CD14-positive monocyte (primary cell): Measurements from ENCODE around the gene RILPL1. TPM values are rescaled to one million over a fixed set of nuclear protein-coding genes. Genes with fewer than 3 reads are reported as not detected.

Experiments
- DNase-seq, 3 donors: peaks; one replicate each; pipeline ENCODE4 v3.0.0-alpha.2; 2011 to 2022
- H2AFZ ChIP-seq: 2 replicates; pipeline ENCODE4 v1.6.0; 2012; ENCODE audit warnings: mild to moderate bottlenecking, low read depth, low read length, inconsistent platforms; ENCODE audit not compliant: insufficient read depth, poor library complexity, severe bottlenecking
- H3K27ac ChIP-seq, 2 donors: 1 replicate in 1 of 2; 2 replicates in 1 of 2; pipeline ENCODE4 v1.5.1; 2012 to 2013; ENCODE audit warnings: low read length in 2 of 2, control low read depth in 1 of 2, inconsistent platforms in 1 of 2, low read depth in 1 of 2, mild to moderate bottlenecking in 1 of 2
- H3K27me3 ChIP-seq, 2 donors: one replicate each; pipeline versions ENCODE4 v1.6.0 to v1.6.1; 2011 to 2013; ENCODE audit warnings: low read length in 2 of 2; ENCODE audit not compliant: control insufficient read depth in 2 of 2, insufficient read depth in 2 of 2
- H3K36me3 ChIP-seq, 2 donors: replicated peaks in 1 of 2; 1 replicate in 1 of 2; 2 replicates in 1 of 2; pipeline versions ENCODE4 v1.5.1 to v1.6.1; 2012 to 2013; ENCODE audit warnings: low read length in 2 of 2, control low read depth in 1 of 2, inconsistent platforms in 1 of 2, mild to moderate bottlenecking in 1 of 2; ENCODE audit not compliant: insufficient read depth in 2 of 2, control insufficient read depth in 1 of 2
- H3K4me1 ChIP-seq, 2 donors: 1 replicate in 1 of 2; 2 replicates in 1 of 2; pipeline versions ENCODE4 v1.5.1 to v1.6.1; 2012 to 2013; ENCODE audit warnings: low read length in 2 of 2, control low read depth in 1 of 2, inconsistent platforms in 1 of 2, mild to moderate bottlenecking in 1 of 2, moderate library complexity in 1 of 2; ENCODE audit not compliant: insufficient read depth in 2 of 2, control insufficient read depth in 1 of 2
- H3K4me2 ChIP-seq: replicated peaks from 2 replicates; pipeline ENCODE3; 2012; ENCODE audit warnings: low read length, moderate library complexity, mild to moderate bottlenecking; ENCODE audit not compliant: poor library complexity, severe bottlenecking; ENCODE audit errors: extremely low read depth
- H3K4me3 ChIP-seq, 3 experiments: fragments of 200-600 bp in 1 of 3; sonication (generic) in 1 of 3; replicated peaks in 1 of 3; 1 replicate in 2 of 3; 2 replicates in 1 of 3; pipeline ENCODE4 v1.5.1; 2011 to 2013; ENCODE audit warnings: low read length in 3 of 3, mild to moderate bottlenecking in 3 of 3, control low read depth in 2 of 3, low read depth in 2 of 3, inconsistent platforms in 1 of 3, moderate library complexity in 1 of 3
- H3K79me2 ChIP-seq: 2 replicates; pipeline ENCODE4 v1.6.0; 2012; ENCODE audit warnings: mild to moderate bottlenecking, control low read depth, inconsistent platforms, low read length, moderate library complexity; ENCODE audit not compliant: insufficient read depth
- H3K9ac ChIP-seq: 2 replicates; pipeline ENCODE4 v1.6.0; 2017; ENCODE audit warnings: low read length, mild to moderate bottlenecking; ENCODE audit not compliant: insufficient read depth, poor library complexity, severe bottlenecking
- H3K9me3 ChIP-seq, 2 donors: replicated peaks in 1 of 2; 1 replicate in 1 of 2; 2 replicates in 1 of 2; pipeline versions ENCODE4 v1.5.1 to v1.6.1; 2012 to 2013; ENCODE audit warnings: low read length in 2 of 2, control low read depth in 1 of 2; ENCODE audit not compliant: control insufficient read depth in 1 of 2, insufficient read depth in 1 of 2
- H4K20me1 ChIP-seq: 2 replicates; pipeline ENCODE4 v1.6.0; 2012; ENCODE audit warnings: mild to moderate bottlenecking, low read length, control low read depth, moderate library complexity; ENCODE audit not compliant: insufficient read depth
- H3K27ac Mint-ChIP-seq, 7 donors: one replicate each; pipeline ENCODE4 v1.8.0; 2020; ENCODE audit warnings: mild to moderate bottlenecking in 7 of 7, mixed read lengths in 7 of 7, moderate library complexity in 6 of 7, inconsistent platforms in 2 of 7
- H3K27me3 Mint-ChIP-seq, 3 donors: one replicate each; pipeline ENCODE4 v1.8.0; 2021 to 2022; ENCODE audit warnings: low read depth in 3 of 3, mild to moderate bottlenecking in 3 of 3, mixed read lengths in 3 of 3, moderate library complexity in 3 of 3, inconsistent platforms in 1 of 3
- H3K36me3 Mint-ChIP-seq, 2 donors: one replicate each; pipeline ENCODE4 v1.8.0; 2020; ENCODE audit warnings: mixed read lengths in 2 of 2, inconsistent platforms in 1 of 2, mild to moderate bottlenecking in 1 of 2
- H3K4me1 Mint-ChIP-seq: one replicate; pipeline ENCODE4 v1.8.0; 2020; ENCODE audit warnings: mild to moderate bottlenecking, mixed read lengths
- H3K4me3 Mint-ChIP-seq, 2 donors: one replicate each; pipeline ENCODE4 v1.8.0; 2020; ENCODE audit warnings: mild to moderate bottlenecking in 2 of 2, mixed read lengths in 2 of 2, moderate library complexity in 1 of 2
- H3K9me3 Mint-ChIP-seq, 7 donors: one replicate each; pipeline ENCODE4 v1.8.0; 2020 to 2022; ENCODE audit warnings: mixed read lengths in 7 of 7, mild to moderate bottlenecking in 6 of 7, moderate library complexity in 6 of 7, inconsistent platforms in 2 of 7
- WGBS: methylation state at CpG from one replicate; pipeline ENCODE4 v1.1.5; 2013; ENCODE audit warnings: missing lambda C conversion rate; ENCODE audit not compliant: insufficient coverage; 5-methylcytosine and 5-hydroxymethylcytosine counted together
- intact Hi-C, 2 donors: fragments of 100-400 bp; cut with micrococcal nuclease; formaldehyde crosslinking; loops; one replicate each; pipeline versions ENCODE4 v1.15.0 to v1.15.1; 2023
- polyA plus RNA-seq, 3 donors: library from polyadenylated mRNA; depleted of rRNA in 1 of 3; unstranded in 2 of 3; stranded (reverse) in 1 of 3; fragments of 300-500 nt in 2 of 3; fragments of >200 nt in 1 of 3; fragmentation: Illumina TruSeq in 2 of 3; gene quantifications; 1 replicate in 2 of 3; 2 replicates in 1 of 3; pipeline ENCODE4 v1.2.3, GENCODE V29; 2012 to 2021
- TF ChIP-seq, protein P1 (sequence below): fragments of 200-600 bp; IDR thresholded peaks from one replicate; pipeline ENCODE4 v1.8.0; 2022; ENCODE audit warnings: antibody characterized with exemption, mild to moderate bottlenecking

Gene RILPL1
- polyA plus RNA-seq, 3 donors, result 1.2 TPM; not detected in 2

- Histone ChIP-seq H3K4me1 (peaks cover 0 to 4% of the 10 kb centered on the region in 2 donors), H4K20me1 (no peaks in the 10 kb centered on the region), H2AFZ (no peak overlapping the region), H3K9me3 (no peaks in the 10 kb centered on the region), H3K9ac (no peak overlapping the region), H3K79me2 (no peaks in the 10 kb centered on the region), H3K27me3 (no peaks in the 10 kb centered on the region), H3K36me3 (no peaks in the 10 kb centered on the region), H3K27ac (no peak overlapping the region), H3K4me3 (no peak overlapping the region), H3K4me2 (no peak overlapping the region)
- Mint-ChIP-seq H3K27me3 (peaks cover 0 to 12% (median 6%) of the 10 kb centered on the region in 3 donors), H3K9me3 (peaks cover 0 to 2% (median 0%) of the 10 kb centered on the region in 7 donors), H3K4me3 (no peak overlapping the region), H3K4me1 (peaks cover 12% of the 10 kb centered on the region), H3K36me3 (no peaks in the 10 kb centered on the region), H3K27ac (no peak overlapping the region)
- DNase-seq, result no peak
- intact Hi-C loops, result no loop called here
- 98% methylated on average over 12 of the region's 13 CpGs for WGBS
- TF ChIP-seq, protein P1, sequence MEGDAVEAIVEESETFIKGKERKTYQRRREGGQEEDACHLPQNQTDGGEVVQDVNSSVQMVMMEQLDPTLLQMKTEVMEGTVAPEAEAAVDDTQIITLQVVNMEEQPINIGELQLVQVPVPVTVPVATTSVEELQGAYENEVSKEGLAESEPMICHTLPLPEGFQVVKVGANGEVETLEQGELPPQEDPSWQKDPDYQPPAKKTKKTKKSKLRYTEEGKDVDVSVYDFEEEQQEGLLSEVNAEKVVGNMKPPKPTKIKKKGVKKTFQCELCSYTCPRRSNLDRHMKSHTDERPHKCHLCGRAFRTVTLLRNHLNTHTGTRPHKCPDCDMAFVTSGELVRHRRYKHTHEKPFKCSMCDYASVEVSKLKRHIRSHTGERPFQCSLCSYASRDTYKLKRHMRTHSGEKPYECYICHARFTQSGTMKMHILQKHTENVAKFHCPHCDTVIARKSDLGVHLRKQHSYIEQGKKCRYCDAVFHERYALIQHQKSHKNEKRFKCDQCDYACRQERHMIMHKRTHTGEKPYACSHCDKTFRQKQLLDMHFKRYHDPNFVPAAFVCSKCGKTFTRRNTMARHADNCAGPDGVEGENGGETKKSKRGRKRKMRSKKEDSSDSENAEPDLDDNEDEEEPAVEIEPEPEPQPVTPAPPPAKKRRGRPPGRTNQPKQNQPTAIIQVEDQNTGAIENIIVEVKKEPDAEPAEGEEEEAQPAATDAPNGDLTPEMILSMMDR, result no peak
Measured at GRCh38 chr12:123491481-123491880, 42.0 kb downstream of the RILPL1 start.

- H3K4me3 Mint-ChIP-seq, result no peak overlapping the region
- TF ChIP-seq, protein P1, result no peak
- no peak overlapping the region for H3K9ac ChIP-seq
- no peaks in the 10 kb centered on the region for H3K27me3 ChIP-seq
- no peaks in the 10 kb centered on the region for H3K36me3 Mint-ChIP-seq
- H3K27ac Mint-ChIP-seq, result no peak overlapping the region
- H3K9me3 Mint-ChIP-seq, result peaks cover 0 to 2% (median 0%) of the 10 kb centered on the region in 7 donors
- peaks cover 0 to 13% (median 7%) of the 10 kb centered on the region in 3 donors for H3K27me3 Mint-ChIP-seq
- no peak overlapping the region for H2AFZ ChIP-seq
- peaks cover 0 to 4% of the 10 kb centered on the region in 2 donors for H3K4me1 ChIP-seq
- DNase-seq, result no peak
- 96% methylated on average over 11 of the region's 11 CpGs for WGBS
- H3K27ac ChIP-seq, result no peak overlapping the region
- intact Hi-C loops, result no loop called here
- H3K79me2 ChIP-seq, result no peaks in the 10 kb centered on the region
- H3K4me1 Mint-ChIP-seq, result peaks cover 12% of the 10 kb centered on the region
- no peak overlapping the region for H3K4me3 ChIP-seq
- no peaks in the 10 kb centered on the region for H3K9me3 ChIP-seq
- H3K4me2 ChIP-seq, result no peak overlapping the region
- H3K36me3 ChIP-seq, result no peaks in the 10 kb centered on the region
- H4K20me1 ChIP-seq, result no peaks in the 10 kb centered on the region
Measured at GRCh38 chr12:123491056-123491455, 42.5 kb downstream of the RILPL1 start.
